ENCODE data around the gene UBE2A. TPM values are rescaled to one million over a fixed set of nuclear protein-coding genes. Genes with fewer than 3 reads are reported as not detected.

Gene UBE2A
- total and polyA plus RNA-seq, 10 of the 15 experiments (the other 5 are each of a cell fraction or from before 2014, with no cell fraction given), result 20.8 to 121 (median 48.4) TPM

DNA sequence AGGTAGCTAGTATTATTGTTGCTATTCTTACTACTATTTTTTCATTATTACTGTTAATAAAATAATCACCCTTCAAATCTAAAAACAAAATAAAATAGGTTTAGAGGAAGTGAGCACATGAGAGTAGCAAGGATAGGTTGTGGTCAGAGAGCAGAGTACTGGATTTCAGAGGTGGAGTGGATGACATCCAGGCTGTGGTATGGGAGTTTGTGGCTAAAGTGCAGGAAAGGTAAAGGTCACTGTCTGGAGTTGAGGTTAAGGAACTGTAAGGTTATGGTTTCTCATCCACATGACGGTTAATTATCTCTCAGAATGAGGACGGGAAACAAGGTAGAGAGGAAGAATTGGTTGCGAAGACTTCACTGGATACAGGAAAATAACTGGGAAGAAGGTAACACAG is 36.9 kb upstream of the UBE2A start (continued):
- TF ChIP-seq, protein P1, sequence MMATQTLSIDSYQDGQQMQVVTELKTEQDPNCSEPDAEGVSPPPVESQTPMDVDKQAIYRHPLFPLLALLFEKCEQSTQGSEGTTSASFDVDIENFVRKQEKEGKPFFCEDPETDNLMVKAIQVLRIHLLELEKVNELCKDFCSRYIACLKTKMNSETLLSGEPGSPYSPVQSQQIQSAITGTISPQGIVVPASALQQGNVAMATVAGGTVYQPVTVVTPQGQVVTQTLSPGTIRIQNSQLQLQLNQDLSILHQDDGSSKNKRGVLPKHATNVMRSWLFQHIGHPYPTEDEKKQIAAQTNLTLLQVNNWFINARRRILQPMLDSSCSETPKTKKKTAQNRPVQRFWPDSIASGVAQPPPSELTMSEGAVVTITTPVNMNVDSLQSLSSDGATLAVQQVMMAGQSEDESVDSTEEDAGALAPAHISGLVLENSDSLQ (IDR thresholded peaks at IDR 0.05), result no peak
- no peak for TF ChIP-seq ZNF24 (IDR thresholded peaks at IDR 0.05)
- no peak for TF ChIP-seq TCF3 (IDR thresholded peaks at IDR 0.05; ENCODE audit: borderline replicate concordance, insufficient read depth, low read depth, low read length)
- no peak for TF ChIP-seq HDAC6 (IDR thresholded peaks at IDR 0.05; ENCODE audit: unreplicated experiment)
- TF ChIP-seq, protein P2, sequence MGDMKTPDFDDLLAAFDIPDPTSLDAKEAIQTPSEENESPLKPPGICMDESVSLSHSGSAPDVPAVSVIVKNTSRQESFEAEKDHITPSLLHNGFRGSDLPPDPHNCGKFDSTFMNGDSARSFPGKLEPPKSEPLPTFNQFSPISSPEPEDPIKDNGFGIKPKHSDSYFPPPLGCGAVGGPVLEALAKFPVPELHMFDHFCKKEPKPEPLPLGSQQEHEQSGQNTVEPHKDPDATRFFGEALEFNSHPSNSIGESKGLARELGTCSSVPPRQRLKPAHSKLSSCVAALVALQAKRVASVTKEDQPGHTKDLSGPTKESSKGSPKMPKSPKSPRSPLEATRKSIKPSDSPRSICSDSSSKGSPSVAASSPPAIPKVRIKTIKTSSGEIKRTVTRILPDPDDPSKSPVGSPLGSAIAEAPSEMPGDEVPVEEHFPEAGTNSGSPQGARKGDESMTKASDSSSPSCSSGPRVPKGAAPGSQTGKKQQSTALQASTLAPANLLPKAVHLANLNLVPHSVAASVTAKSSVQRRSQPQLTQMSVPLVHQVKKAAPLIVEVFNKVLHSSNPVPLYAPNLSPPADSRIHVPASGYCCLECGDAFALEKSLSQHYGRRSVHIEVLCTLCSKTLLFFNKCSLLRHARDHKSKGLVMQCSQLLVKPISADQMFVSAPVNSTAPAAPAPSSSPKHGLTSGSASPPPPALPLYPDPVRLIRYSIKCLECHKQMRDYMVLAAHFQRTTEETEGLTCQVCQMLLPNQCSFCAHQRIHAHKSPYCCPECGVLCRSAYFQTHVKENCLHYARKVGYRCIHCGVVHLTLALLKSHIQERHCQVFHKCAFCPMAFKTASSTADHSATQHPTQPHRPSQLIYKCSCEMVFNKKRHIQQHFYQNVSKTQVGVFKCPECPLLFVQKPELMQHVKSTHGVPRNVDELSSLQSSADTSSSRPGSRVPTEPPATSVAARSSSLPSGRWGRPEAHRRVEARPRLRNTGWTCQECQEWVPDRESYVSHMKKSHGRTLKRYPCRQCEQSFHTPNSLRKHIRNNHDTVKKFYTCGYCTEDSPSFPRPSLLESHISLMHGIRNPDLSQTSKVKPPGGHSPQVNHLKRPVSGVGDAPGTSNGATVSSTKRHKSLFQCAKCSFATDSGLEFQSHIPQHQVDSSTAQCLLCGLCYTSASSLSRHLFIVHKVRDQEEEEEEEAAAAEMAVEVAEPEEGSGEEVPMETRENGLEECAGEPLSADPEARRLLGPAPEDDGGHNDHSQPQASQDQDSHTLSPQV (IDR thresholded peaks at IDR 0.05), result no peak
- TF ChIP-seq, protein P3, sequence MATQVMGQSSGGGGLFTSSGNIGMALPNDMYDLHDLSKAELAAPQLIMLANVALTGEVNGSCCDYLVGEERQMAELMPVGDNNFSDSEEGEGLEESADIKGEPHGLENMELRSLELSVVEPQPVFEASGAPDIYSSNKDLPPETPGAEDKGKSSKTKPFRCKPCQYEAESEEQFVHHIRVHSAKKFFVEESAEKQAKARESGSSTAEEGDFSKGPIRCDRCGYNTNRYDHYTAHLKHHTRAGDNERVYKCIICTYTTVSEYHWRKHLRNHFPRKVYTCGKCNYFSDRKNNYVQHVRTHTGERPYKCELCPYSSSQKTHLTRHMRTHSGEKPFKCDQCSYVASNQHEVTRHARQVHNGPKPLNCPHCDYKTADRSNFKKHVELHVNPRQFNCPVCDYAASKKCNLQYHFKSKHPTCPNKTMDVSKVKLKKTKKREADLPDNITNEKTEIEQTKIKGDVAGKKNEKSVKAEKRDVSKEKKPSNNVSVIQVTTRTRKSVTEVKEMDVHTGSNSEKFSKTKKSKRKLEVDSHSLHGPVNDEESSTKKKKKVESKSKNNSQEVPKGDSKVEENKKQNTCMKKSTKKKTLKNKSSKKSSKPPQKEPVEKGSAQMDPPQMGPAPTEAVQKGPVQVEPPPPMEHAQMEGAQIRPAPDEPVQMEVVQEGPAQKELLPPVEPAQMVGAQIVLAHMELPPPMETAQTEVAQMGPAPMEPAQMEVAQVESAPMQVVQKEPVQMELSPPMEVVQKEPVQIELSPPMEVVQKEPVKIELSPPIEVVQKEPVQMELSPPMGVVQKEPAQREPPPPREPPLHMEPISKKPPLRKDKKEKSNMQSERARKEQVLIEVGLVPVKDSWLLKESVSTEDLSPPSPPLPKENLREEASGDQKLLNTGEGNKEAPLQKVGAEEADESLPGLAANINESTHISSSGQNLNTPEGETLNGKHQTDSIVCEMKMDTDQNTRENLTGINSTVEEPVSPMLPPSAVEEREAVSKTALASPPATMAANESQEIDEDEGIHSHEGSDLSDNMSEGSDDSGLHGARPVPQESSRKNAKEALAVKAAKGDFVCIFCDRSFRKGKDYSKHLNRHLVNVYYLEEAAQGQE (IDR thresholded peaks at IDR 0.05; ENCODE audit: low read depth, low read length), result no peak

Data from GM12878 (cell line).